HG03378 (cell line): ENCODE data around the gene ITGB8.

Source experiments
- ATAC-seq: cut with Tn5 transposase; IDR thresholded peaks from one replicate; pipeline ENCODE4 v1.9.1; 2021; ENCODE audit warnings: mild to moderate bottlenecking, moderate library complexity; ENCODE audit not compliant: unreplicated experiment

Gene ITGB8

GRCh38 chr7:20331910-20332813 is 1.5 kb downstream of the ITGB8 start:
- no peak for ATAC-seq

GRCh38 chr7:20338285-20338684 is 7.6 kb downstream of the ITGB8 start:
- no peak for ATAC-seq

GRCh38 chr7:20340839-20341238 is 10.1 kb downstream of the ITGB8 start:
- ATAC-seq, result no peak

- no peak for ATAC-seq
Measured at GRCh38 chr7:20343205-20343604, 12.5 kb downstream of the ITGB8 start.

GRCh38 chr7:20343941-20344340 is 13.2 kb downstream of the ITGB8 start:
- no peak for ATAC-seq

- ATAC-seq, result no peak
Measured at GRCh38 chr7:20344396-20344795, 13.7 kb downstream of the ITGB8 start.

GRCh38 chr7:20346577-20346976 is 15.9 kb downstream of the ITGB8 start:
- ATAC-seq, result no peak

GRCh38 chr7:20347680-20348079 is 17.0 kb downstream of the ITGB8 start:
- no peak for ATAC-seq

- no peak for ATAC-seq
Measured at GRCh38 chr7:20348125-20348807, 17.6 kb downstream of the ITGB8 start.

- ATAC-seq, result no peak
Measured at GRCh38 chr7:20350518-20350951, 19.8 kb downstream of the ITGB8 start.

- no peak for ATAC-seq
Measured at GRCh38 chr7:20350996-20351692, 20.4 kb downstream of the ITGB8 start.

GRCh38 chr7:20351901-20352300 is 21.2 kb downstream of the ITGB8 start:
- no peak for ATAC-seq

GRCh38 chr7:20352573-20353306 is 22.0 kb downstream of the ITGB8 start:
- ATAC-seq, result no peak

- no peak for ATAC-seq
Measured at GRCh38 chr7:20354610-20355528, 24.2 kb downstream of the ITGB8 start.

GRCh38 chr7:20358106-20358505 is 27.4 kb downstream of the ITGB8 start:
- ATAC-seq, result no peak

- no peak for ATAC-seq
Measured at GRCh38 chr7:20358762-20359282, 28.1 kb downstream of the ITGB8 start.

- ATAC-seq, result no peak
Measured at GRCh38 chr7:20359341-20359963, 28.8 kb downstream of the ITGB8 start.

- ATAC-seq, result no peak
Measured at GRCh38 chr7:20362574-20363253, 32.0 kb downstream of the ITGB8 start.
